HUDEP-2 (cell line): ENCODE results near the gene DGKI.

Experiments used
- DNase-seq, 76 experiments: peaks; one replicate each; lab custom pipeline; 2025; ENCODE audit not compliant: unreplicated experiment in 76 of 76; lab: John Stamatoyannopoulos, UW

DGKI gene

DNA sequence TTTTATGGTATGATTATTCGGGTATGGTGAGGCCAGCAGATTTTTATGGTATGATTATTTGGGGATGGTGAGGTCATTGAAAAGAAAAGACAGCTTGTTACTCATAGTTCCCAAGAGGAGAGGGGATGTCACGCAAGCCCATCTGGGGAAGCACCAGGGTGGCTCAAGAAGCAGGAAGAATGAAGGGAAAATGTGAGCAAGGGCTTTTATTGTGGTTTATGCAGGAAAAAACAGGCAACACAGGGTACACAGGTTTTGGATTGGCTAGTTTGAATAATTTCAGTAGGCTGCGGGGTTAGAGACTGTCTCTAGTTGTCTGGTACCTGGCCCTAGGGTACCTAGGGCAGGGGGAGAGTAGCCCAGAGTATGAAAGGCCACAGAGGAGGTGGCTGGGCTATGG, 26.8 kb upstream of the DGKI start:
- no peak for DNase-seq

DNA sequence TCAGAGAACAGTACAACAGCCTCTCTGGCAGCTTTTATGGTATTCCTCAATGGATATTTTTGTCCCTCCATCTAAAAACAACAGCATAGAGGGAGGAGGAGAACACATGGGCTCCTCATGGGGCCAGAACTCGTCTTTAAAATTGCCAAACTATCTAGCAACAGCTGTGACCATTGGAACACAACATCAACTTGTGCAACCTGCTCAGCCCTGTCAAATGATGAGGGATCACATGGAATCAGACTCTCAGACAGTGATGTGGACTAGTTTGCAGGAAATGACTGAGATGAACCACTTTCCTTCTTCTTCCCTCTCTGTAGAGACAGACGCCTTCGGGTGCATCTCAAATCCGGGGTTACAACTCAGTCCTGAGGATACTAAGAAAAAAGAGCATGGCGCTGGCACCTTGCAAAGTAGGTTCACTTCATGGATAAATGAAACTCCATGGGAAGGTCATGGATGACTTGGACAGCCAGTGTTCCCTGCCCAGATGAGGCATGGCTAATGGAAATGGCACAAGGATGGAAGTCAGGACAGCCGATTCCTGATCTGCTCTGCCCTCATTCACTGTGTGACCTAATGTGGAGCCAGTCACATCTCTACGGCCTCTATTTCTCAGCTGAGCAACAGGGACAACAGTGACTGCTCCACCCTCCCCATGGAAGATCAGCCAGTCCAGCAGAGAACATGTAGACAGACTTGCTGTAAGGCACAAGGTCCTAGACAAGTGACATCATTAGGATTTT, 24.6 kb upstream of the DGKI start:
- DNase-seq: no peak

DNA sequence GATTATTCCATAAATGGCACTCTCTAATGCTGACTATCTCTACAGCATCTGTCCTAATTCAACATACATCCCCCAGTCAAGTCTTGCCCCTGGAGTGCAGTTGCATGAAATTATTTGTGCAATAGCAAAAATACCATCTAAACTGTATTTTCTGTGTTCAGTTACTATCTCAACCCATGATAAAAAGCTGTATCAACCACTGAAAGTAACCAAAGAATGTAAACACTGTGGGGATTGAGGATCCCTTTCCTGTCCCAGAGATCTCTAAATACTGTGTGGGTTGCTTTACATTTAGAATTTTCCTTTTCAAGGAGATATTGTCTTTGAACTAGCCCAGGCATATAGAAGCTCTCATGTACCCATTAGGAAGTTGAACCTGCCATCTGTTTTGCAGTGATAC, 23.9 kb upstream of the DGKI start:
- DNase-seq: no peak

DNA sequence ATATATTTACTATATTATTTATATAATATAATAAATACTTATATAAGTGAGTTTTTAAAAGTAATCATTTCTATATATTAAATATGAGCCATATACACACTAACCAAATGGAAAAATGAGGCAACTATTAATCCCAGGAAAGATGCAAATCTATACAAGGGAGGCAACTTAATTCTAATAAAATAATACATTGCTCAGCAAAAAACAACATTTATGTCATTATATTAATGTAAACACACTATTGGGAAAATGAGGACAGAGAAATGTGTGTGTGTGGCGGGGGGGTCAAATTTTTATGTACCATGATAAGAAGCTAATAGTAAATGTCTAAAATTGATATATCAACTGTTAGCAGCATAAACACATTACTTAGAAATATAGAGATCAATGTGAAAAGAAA, 23.3 kb upstream of the DGKI start:
- DNase-seq: no peak

DNA sequence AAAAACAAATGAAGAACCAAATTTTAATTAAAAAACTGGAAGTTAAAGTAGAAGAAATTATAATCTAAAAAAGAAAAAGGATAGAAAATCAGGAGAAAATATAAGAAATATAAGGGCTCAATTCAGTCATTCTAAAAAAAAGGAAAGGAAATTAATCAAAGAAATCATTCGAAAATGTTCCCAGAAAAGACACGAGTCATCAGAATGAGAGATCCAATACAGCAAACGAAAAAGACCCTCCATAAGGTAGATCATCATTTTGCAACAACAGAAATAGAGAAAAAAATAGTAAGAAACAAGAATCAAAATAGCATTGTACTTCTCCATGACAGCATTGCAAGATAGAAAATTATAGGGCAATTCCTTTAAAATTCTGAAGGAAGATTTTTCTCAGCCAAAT, 22.5 kb upstream of the DGKI start:
- DNase-seq: no peak

DNA sequence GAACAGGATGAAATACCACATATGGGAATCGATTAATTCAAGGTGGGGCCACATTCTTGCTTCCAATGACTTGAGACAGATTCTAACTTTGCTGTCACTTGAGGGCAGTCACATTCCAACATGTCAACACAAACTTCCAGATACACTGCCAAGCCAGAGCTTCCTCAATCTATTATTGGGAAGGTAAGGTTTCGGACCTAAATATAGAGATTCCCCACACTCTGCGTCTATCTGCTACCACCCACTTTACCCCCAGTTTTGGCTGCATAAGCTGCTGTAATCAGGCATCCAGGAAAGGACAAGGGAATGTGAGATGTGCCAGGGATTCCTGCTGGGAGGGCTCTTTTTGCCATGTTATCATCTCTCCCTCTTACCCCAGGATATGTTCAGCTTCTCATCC, 20.5 kb upstream of the DGKI start:
- DNase-seq: no peak

DNA sequence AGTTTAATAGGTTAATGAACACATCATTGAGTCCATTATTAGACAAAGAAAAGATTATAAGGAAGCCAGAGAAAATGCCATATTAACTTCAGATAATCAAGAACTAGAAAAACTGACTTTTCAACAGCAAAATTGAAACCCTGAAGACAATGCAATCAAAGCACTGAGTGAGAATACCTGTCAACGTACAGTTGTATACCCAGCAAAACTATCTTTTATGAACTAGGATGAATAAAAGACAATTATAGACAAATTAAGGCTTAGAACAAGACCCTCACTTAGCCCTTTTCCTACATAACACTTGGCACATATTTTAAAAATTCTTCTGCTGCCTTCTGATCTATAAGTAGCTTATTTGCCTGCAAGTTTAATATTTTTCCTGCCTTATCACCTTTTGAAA, 19.0 kb upstream of the DGKI start:
- no peak for DNase-seq

DNA sequence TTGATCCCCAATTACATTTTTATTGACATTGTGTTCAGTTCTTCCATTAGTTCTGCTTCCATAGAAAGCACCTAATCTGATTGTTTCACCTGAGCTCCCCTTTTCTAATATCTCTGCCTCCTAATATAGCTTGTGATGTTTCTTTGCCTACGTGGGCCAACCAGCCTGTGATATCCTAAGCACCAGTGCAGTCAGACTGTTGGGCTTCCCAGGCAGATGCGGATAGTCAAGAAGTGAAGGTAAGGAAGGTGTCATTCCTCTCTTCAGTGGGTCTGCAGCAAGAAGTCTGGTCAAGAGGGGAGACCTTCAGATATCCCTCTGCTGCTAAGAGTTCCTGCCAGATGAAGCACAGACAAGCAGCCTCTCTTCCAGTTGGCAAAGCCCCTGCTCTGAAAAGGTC, 16.2 kb upstream of the DGKI start:
- DNase-seq: no peak

DNA sequence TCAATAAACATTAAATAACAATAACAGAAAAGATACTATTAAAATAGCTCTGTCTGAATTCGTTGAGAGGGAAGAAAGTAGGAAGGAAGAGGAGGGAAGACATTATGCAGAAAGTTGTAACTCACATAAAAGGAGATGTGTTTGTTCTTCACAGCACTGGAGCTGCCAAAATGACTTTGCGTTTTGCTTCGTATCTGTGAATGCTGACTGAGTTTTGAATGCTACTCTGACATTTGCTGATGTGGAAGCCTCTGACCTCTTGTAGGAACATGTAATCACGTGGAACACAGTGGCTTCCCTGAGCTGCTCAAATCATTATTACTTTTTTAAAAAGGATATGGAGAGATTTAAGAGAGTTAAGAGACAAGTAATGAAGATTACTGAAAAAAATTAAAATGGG, 15.6 kb upstream of the DGKI start:
- DNase-seq: no peak

DNA sequence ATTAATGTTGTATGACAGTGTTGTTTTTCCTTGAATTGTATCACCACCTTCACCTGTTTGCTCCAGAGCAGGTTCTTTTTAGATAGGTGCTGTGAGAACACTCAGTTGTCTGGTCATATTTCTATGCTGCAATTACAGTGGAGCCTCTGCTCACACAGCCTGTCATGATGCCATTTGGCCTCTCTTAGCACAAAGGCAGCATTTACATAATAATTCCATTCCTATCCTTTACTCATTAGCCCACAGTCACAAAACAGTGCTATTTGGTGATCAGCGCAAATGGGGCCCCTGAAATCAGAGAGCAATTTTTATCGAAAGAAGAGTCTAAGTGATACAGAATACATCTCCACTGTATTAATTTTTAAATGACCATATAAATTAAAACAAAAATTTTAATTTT, 13.8 kb upstream of the DGKI start:
- no peak for DNase-seq

DNA sequence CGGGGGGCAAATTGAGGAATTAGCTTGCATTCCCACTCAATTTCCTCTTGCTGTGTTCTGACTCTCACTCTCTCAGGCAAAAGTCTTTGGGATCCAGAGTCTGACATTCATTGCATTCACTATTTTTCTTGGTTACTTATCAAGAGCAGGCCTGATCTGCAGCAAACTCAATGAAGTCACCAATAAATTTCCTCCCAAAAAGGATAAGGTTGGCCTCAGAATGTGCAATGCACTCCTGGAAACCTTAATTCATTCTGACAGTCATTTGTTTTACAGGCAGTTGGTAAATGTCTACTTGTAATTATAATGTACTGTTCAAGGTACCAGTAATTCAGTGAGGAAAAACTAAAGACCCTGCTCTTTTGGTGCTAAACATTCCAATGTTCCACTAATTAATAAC, 6.3 kb upstream of the DGKI start:
- no peak for DNase-seq

DNA sequence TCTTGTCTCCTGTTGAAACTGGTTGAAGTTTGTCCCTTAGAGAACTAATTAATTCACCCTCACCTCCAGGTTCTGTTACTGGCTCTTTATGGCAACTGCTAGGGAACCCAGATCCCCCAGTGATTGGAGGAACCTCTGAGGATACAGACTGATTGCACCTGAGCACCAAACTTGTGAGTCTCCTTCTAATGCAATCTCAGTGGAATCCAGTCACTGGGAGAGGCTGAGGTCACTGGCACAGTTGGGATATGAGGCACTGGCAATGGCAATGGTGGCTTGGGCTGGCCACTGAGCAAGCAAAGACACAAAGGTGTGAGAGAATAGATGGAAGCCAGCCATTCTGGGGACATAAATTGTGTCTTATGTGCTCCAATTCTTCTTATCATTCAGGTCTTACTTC, 5.3 kb upstream of the DGKI start:
- no peak for DNase-seq

DNA sequence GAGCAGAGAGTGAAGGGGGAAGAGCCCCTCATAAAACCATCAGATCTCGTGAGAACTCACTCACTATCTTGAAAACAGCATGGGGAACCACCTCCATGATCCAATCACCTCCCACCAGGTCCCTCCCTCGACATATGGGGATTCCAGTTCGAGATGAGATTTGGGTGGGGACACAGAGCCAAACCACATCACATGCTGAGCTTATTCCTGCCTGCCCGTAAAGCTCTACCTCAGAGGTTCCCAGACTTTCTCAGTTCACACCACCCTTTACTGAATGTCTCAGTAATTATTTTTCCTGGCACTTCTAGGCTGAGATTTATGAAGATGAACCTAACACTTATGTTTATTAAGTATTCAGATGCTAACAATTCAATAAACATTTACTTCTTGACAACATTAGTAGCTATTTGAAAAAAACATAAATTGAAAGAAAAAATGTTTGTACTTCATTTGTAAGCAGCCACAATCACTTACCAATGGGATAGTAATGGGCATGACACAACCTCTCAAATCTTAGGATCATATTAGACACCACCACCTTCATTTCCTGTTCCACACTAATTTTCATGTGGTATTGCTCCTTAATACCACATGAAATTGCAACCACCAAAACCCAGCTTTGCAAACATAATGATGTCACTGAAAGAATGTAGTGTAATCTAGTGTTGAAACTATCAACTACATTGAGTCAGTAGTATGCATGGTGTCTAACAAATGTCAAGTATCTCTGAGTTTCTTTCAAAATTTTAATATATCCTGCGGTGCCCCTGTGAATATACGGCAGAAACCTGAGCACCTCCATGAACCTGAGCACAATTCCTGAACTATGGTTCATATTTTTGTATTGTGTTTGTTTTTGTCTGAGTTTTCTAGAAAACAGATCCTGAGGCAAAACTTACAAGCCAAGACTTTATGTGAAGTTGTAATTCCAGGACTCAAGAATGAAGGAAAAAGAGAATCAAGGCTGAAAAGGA, 4.5 kb upstream of the DGKI start:
- DNase-seq: no peak

DNA sequence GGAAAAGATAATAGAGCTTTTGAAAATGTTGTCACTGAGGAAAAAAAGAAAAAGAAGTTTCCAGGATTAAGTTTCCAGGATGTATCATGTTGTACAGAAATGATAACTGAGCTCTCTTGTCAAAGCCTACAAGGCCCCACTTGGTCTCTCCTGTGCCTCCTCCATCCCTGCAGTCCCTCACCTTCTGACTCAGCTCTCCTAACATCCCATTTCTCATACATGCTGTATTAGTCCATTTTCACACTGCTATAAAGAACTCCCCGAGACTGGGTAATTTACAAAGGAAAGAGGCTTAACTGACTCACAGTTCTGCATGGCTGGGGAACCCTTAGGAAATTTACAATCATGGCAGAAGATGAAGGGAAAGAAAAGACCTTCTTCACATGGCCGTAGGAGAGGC, 3.8 kb upstream of the DGKI start:
- DNase-seq: no peak

DNA sequence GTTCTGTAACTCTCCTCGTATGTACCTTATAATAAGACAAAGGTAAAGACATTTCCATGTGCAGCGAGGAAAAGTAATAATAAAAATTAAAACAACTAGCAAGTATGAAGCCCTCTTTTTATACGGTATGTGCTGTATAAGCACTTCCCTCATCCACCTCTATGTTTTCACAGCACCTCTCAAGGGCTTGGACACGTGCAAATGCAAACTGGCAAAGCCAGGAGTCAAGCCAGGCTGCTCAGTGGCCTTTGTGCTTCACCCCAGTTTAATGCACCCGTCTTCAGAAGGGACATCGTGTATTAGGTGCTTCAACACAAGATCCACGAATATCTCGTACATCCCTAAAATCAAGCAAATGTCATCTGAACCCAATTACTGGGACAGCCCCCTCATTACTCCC, 1.3 kb upstream of the DGKI start:
- DNase-seq: no peak

DNA sequence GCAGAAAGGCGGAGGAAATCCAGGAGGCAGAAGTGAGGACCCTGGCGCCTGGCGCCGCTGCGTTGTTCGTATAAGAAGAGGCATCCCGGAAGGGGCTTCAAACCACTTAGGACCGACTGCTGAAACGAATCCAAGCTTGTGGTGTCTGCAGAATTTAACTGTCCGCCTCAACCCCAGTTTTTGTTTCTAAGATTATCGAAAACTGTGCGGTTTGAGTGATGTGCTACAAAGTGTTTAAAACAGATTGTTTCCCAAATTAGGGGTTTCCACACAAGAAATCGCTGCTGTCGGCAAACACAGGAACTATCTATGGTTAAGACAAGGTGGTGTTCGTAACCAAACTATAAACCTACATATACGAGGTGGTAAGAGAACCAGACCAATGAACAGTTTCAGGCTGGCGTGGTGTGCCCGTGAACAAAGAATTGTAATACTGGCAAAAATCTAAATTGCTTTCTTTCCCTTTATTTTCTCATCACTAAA, 835 bp upstream of the DGKI start:
- DNase-seq: no peak

DNA sequence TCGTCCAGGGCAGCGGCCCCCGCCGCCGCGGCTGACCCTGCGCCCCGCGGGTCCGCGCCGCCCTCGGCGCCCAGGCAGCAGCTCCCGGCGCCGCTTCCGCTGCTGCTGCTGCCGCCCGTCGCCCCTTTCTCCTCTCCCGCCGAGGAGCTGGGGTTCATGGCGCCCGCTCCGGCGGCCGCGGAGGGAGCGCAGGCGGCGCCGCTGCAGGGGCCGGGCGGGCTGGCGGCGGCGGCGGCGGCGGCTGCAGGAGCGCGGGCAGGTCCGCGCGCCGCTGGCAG, 286 bp downstream of the DGKI start:
- no peak for DNase-seq

DNA sequence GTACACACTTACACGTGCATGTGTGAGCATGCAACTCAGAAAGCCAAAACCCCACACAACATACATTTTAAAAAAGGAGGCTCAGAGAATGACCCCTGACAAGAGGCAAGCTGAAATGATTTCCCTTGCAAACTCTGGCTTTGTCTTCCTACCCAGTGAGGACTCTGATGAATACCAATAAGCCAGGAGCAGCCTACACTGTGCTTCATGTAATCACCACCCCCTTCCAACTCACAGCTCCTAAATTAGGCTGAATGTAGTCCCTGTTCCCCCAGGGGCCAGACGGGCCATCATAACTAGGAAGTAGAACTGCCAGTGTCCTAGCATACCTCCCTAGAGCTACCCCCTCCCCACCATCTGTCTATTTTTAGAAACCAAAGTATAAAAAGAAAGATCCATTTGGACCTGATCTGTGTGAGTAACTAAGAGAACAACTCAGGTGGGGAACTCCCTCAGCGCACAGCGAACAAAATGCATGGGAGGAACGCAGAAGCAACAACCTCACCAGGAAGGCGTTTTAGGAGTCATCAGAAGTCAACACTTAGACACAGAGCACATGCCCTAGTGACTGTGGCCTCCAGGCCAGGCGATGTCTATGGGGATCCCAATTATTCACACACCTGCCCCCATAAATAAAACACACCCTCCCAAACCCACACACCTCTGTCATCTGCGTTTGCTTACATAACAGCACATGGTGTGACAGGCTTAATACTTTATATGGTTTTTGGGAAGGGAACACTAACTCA, 1.9 kb downstream of the DGKI start:
- DNase-seq: no peak

DNA sequence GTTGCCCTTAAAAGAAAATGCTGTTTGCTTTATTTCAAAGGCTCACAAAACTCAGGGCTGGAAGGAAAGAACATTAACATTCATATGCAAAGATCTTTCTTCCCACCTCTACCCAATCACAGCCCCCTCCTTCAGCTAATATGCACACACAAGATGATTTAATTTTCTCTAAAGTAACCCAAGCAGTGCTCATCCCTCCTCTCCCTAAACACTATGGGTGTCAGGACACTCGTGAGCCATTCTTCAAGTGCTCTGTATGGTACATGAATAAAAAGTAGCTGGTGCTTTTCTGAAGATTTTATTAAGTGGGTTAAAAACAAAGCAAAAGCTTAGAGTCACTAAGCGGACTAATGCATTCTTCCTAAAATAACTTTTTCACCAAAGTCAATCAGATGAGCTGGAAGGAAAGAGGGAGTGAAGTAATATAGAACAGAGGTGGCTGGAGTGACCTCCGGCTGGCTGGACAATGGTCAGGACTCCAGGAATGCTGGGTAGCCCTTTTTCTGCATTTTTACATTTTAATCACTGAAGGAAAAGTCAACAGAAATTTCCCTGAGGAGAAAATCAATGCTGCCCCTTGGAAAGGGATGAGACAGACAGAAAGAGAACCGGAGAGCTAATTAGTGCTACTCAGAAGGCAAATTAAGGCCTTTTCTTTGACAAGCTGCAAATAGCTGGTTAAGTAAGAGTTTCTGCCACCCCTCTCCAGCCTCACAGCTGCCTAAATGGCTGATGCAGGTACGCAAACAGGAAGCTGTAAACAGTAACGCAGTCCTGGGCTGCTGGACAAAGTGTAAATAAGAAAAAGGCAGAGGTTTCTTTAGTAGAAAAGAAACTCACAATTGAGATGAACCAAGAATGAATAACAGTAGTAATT, 6.6 kb downstream of the DGKI start:
- DNase-seq: no peak

DNA sequence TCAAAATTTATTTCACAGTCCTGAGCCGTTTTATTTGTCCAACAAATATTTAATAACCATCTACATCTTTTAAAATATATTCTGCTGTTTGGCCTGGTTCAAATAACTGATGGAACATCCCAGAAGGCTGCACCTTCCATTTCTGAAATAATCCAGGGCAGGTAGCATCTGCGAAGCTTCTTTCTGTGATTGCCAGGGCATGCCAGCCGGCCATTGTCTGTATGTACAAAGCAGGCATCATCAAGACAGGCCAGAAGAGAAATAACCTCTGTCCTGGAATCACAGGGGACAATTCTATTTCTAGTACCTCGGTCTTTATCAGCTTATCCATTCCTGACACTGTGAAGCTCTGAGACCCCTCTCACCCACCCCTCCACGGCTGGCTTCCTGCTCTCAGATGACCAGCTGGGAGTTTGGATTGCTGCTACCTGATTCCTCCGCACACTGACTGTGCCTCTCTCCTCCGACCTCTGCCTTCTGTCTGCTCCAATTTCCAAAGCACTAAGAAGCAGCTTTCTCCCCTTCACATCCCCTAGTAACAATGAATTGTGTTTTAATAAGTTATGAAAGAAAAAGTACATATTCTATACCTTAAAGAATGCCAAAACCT, 8.0 kb downstream of the DGKI start:
- DNase-seq: no peak
